SKM-1 treated with dmso at 0.1 percent for 144 hours (cell line): ENCODE results near the gene TNFAIP1.

Experiments
- DNase-seq: peaks from one replicate; lab custom pipeline; 2025; ENCODE audit not compliant: unreplicated experiment; lab: John Stamatoyannopoulos, UW

Gene TNFAIP1

DNA sequence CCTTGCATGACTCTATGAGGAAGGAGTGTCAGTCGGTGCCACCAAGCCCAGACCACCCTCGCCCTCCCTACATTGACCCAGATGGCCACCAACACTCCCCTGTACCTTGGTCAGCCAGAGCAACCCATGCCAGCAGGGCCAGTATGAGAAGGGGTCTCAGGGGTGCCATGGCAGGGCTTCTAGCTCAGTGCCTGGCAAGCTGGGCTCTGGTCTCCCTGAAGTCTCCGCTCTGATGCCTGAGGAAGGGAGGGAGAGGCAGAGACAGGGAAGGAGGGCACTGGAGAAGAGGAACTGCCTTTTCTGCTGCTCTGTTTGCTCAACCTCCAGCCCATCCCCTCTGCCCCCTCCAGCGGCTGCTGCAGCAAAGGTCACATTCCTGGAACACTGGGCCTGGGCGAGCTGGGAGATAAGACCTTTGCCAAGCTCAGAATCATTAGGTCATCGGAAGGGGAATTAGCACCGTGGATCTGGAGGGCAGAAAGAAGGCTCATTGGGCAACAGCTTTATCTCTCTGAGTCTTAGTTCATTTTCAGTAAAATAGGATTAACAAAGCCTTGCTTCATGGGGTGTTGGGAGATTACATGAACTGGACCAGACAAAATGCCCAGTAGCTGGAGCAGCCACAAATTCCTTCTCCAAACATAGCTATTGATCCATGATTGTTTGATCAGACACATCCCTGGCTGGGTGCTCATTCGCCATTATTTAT, 34.6 kb downstream of the TNFAIP1 start, which contains the start of gene VTN:
TSS of gene VTN (minus strand) at position 273 of the 709 bp plus-strand sequence. CDS start at position 169, 104 bp downstream.
- DNase-seq = peak; percentile 46

DNA sequence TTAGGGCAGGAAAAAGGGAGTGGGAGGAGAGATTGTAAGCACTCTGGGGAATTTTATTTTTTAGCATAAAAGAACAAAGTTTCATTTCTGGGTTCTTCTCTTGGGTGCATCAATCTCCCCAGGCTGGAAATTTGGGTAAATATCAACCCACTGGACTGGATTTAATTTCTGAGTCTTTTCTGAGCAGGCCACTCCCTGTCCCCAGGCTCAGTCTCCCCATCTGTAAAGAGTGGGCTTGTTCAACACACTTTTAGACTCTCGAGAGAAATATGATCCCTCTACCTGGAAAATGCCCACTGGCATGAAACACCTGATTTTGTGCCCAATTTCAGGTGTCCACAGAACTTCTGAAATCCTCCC, 35.2 kb downstream of the TNFAIP1 start:
- no peak for DNase-seq

DNA sequence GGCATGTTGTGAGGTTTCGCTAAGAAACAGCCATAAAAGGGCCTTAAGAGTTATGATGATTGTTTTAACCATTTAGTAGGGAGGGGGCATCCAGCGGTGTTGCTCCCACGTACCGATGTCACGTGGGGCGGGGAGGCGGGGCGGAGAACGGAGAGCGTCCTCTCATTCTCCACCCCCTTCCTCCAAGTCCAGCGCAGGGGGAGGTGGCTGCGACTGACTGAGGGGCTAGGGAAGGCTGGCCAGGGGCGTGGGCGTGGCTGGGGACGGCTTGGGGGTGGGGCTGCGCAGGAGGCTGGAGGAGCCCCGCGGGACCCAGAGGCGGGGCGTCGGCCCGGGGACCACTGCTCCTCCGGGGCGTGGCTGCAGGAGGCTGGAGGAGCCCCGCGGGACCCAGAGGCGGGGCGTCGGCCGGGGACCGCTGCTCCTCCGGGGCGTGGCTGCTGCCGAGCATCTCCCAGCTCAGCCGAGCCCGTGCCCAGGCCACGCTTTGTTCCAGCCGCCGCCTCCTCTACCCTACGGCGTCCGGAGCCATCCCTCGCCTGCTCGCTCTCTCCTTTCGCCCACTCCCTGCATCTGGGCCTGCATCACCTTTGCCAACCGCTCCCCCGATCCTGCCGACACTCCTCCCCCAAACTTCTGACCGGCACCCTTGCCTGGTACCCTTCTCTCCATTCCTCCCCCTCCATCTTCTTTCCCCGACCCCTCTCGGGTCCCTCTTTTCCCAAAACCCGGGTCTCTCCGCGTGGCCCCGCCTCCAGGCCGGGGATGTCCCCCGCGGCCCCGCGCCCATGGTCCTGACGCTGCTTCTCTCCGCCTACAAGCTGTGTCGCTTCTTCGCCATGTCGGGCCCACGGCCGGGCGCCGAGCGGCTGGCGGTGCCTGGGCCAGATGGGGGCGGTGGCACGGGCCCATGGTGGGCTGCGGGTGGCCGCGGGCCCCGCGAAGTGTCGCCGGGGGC, 36.0 kb downstream of the TNFAIP1 start, which contains the start of gene SARM1:
TSS of gene SARM1 (plus strand) at position 450 of the 958 bp plus-strand sequence. CDS start at position 789, 339 bp downstream.
- no peak for DNase-seq

DNA sequence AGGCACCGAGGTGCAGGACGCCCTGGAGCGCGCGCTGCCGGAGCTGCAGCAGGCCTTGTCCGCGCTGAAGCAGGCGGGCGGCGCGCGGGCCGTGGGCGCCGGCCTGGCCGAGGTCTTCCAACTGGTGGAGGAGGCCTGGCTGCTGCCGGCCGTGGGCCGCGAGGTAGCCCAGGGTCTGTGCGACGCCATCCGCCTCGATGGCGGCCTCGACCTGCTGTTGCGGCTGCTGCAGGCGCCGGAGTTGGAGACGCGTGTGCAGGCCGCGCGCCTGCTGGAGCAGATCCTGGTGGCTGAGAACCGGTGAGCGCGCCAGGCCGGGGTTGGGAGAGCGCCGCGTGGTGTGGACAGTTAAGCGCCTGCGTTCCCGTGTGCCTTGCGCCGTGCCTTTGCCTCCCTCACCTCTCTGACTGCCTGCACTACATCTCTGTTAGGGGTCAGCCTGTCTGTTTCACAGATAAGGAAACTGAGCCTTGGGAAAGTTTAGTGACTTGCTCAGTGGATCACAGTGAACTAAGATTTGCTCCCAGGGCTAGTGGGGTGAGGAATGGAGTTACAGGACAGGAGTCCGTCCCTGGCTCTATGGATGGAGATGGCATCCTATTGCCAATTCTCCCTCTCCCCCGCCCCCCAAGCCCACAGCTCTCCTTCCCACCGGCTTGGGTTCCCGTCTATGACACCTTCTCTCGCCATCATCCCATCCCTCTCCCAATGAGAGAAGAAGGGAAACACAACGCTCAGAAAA, 36.8 kb downstream of the TNFAIP1 start:
- no peak for DNase-seq

GRCh38 chr17:28372945-28373274, 37.3 kb downstream of the TNFAIP1 start:
- no peak for DNase-seq

- DNase-seq = no peak
These were observed 44.5 kb downstream of the TNFAIP1 start for GRCh38 chr17:28379814-28380801.

- no peak for DNase-seq
These were observed 45.7 kb downstream of the TNFAIP1 start for GRCh38 chr17:28381141-28381825.

DNA sequence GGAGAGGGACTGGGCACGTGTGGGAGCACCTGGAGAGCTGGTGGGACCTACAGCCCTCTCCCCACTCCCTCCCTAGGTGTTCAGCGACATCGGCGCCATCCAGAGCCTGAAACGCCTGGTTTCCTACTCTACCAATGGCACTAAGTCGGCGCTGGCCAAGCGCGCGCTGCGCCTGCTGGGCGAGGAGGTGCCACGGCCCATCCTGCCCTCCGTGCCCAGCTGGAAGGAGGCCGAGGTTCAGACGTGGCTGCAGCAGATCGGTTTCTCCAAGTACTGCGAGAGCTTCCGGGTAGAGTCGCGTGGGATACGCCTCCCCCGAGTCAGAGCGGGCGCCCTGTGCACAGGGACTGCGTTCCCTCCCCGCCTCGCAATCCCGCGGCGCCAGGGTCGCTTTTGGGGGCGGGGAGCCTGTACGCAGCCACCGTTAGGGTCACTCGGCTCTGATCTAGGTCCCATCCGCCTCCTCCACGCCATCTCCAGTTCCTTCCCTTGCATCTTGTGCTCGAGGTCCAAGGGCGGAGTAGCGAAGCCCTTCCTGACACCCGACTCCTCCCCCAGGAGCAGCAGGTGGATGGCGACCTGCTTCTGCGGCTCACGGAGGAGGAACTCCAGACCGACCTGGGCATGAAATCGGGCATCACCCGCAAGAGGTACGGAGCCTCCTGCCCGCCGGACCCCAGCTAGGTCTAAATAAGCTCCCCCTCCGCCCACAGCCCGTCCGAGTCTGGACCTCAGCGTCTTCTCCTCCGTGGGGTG, 48.9 kb downstream of the TNFAIP1 start:
- DNase-seq = no peak

DNA sequence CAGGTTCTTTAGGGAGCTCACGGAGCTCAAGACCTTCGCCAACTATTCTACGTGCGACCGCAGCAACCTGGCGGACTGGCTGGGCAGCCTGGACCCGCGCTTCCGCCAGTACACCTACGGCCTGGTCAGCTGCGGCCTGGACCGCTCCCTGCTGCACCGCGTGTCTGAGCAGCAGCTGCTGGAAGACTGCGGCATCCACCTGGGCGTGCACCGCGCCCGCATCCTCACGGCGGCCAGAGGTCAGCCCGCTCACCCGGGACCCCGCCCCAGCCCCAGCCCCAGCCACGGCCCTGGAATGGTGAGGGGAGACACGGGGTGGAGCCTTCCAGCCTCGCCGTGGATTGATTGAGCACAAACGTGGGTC, 49.5 kb downstream of the TNFAIP1 start:
- no peak for DNase-seq

- no peak for DNase-seq
These were observed 49.8 kb downstream of the TNFAIP1 start for GRCh38 chr17:28385406-28385805.

DNA sequence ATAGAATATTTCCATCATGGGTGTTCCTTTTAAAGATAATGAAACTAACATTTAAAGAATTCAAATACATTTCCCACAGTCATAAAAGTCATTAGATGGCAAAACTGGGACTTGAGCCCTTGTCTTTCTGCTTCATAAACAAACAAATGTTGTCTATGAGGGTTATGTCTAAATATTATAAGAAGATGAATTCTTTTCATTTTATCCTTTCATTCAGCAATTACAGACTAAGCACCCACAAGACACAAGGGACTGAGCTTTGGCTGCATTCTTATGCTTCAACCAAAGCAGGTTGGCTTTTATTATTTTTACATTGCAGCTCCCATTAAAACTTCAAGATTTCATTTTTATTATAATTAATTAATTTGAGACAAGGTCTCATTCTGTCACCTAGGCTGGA, 50.8 kb downstream of the TNFAIP1 start:
- no peak for DNase-seq

DNA sequence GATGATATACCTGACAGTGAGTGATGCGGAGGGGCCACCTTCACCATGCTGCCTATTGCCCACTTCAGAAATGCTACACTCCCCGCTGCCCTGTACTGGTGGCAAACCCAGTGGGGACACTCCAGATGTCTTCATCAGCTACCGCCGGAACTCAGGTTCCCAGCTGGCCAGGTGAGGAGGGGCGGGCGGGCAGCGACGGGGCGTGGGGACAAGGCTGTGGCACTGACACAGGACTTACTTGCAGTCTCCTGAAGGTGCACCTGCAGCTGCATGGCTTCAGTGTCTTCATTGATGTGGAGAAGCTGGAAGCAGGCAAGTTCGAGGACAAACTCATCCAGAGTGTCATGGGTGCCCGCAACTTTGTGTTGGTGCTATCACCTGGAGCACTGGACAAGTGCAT, 52.5 kb downstream of the TNFAIP1 start:
- DNase-seq = no peak

DNA sequence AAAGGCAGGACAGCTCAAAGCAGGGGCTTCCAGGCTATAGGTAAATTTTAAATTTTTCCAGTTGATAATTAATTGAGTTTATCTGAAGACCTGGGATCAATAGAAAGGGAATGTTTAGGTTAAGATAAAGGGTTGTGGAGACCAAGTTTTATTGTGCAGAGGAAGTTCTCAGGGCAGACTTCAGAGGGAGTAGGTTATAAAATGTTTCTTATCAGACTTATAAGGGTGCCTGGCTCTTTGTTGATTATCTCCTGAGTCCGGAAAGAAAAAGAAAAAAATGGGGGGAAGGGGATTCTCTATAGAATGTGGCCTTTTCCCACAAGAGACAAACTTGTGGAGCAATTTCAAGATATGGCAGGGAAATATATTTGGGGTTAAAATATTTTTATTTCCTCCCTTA, 54.6 kb downstream of the TNFAIP1 start:
- DNase-seq = no peak

- DNase-seq = no peak
These were observed 55.0 kb downstream of the TNFAIP1 start for GRCh38 chr17:28390563-28390962.

DNA sequence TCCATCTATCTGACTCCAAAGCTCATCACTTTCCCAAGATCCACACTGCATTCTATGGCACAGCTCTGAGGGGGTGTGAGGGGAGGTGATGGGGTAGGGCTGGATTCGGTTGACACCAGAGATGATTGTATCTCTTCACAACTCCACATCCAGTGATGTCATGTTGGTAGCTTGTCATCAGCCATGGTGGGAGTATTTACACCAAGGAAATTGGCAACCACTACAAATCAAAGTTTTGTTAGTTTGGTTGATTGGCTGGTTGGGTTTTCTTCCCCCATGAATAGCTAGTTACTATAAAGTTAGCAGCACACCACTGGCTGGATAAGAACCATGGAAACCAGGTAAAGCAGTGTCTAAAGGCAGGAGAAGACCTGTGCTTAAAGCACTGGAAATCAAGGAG, 55.4 kb downstream of the TNFAIP1 start:
- DNase-seq = no peak

DNA sequence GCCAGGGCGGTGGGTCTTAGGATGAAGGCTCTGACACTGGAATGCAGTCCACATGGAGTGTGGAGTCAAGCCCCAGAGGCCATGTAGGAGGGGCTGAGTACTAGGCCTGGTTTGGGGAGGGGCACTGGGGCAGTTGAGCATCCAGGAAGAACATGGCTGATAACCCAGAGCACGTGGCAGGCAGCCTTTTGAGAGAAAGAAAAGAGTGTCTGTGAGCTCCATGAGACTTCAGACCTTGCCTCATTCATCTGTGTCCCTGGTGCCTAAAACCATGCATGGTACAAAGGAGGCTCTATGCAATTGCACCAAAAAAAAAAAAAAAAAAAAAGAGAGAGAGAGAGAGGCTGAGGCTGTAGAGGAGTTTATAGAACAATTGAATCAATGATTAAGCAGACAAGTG, 55.8 kb downstream of the TNFAIP1 start:
- DNase-seq = no peak

DNA sequence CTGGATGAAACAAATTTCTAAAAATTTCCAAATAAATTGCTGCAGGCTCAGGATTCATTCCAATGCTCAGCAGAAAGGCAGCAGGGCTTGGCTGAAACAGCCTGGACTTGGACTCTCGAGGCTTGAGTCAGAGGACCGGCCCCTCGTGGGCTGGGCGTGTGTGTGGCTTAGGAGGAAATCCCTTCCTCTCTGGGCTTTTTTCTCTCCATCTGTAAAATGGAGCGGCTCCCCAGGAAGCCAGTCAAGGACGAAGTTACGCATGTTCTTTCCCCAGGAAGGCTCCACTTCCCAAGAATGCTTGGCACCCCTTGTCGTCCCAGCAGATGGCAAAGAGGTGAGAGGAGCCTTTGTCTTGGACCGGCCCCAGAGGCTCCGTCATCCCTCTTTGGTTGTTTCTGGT, 56.9 kb downstream of the TNFAIP1 start:
- DNase-seq = no peak

- no peak for DNase-seq
These were observed 59.0 kb downstream of the TNFAIP1 start for GRCh38 chr17:28394337-28395116.
